ENCODE data around the gene ARL3. TPM values are rescaled to one million over a fixed set of nuclear protein-coding genes. Genes with fewer than 3 reads are reported as not detected.
"Not testable (repeated sequence)": the region's sequence is repeated elsewhere in the genome, so short reads cannot be mapped to it uniquely, and the experiment has no call there.

Gene ARL3
- 1 to 10 TPM; 3.7 to 4.0 TPM for total RNA-seq
- 1 to 10 TPM; 5.8 to 7.3 TPM for polyA plus RNA-seq

GRCh38 chr10:102713814-102714620 is at the start of gene ARL3:
ARL3 (minus strand) TSS chr10:102714397; CDS start chr10:102714275, 122 bp downstream.
- Histone ChIP-seq H3K27ac (ENCODE audit: low read depth, low read length) (peak within 1 kb of the TSS; percentile 94), H3K36me3 (ENCODE audit: insufficient read depth, low read length) (no peaks in the 10 kb centered on the region), H3K4me3 (ENCODE audit: low read length in 2 of 2) (peak within 1 kb of the TSS; percentile 81 to 89), H3K9me3 (ENCODE audit: control insufficient read depth in 1 of 2, low read length in 2 of 2) (no peaks in the 10 kb centered on the region), H3K27me3 (ENCODE audit: insufficient read depth, low read length) (no peaks in the 10 kb centered on the region), H3K4me1 (ENCODE audit: insufficient read depth, low read length) (peaks cover 33% of the 10 kb centered on the region)
- H3K27ac Mint-ChIP-seq: peak within 1 kb of the TSS; percentile 90 to 98 (median 96)
- peaks cover 34 to 67% (median 41%) of the 10 kb centered on the region in 4 donors for H3K4me1 Mint-ChIP-seq
- ChIA-PET CTCF (ENCODE audit: partially characterized antibody) (interaction anchor here (0.8 to 3.6 kb wide), 15 partner anchors 9 to 582 kb away, joined by 3 to 22 read pairs (median 5); partner anchors contain the start of genes ACTR1A, PPRC1, SUFU and TRIM8), POLR2A (ENCODE audit: partially characterized antibody) (interaction anchor here (0.6 to 6.6 kb wide), 20 partner anchors 25 to 659 kb away, joined by 3 to 144 read pairs (median 4); partner anchors contain the start of genes NFKB2, SUFU, TRIM8 and WBP1L)
- H3K9me3 Mint-ChIP-seq: no peaks in the 10 kb centered on the region
- intact Hi-C loops (cut with micrococcal nuclease): loop anchor here (1.0 to 10.0 kb wide), 7 partner anchors 29 to 651 kb away; partner anchors contain the start of genes ACTR1A, NOLC1, TAF5 and WBP1L
- H3K4me3 Mint-ChIP-seq: peak within 1 kb of the TSS; percentile 90 to 98 (median 96)
- peaks cover 6 to 16% of the 10 kb centered on the region in 2 donors for H3K36me3 Mint-ChIP-seq
- H3K27me3 Mint-ChIP-seq: no peaks in the 10 kb centered on the region
- DNase-seq: peak; percentile 89 to 97 (median 92)

- Histone ChIP-seq H3K27me3 (ENCODE audit: insufficient read depth, low read length) (no peaks in the 10 kb centered on the region), H3K36me3 (ENCODE audit: insufficient read depth, low read length) (no peaks in the 10 kb centered on the region), H3K4me1 (ENCODE audit: insufficient read depth, low read length) (peaks cover 19% of the 10 kb centered on the region), H3K9me3 (ENCODE audit: control insufficient read depth in 1 of 2, low read length in 2 of 2) (no peaks in the 10 kb centered on the region), H3K4me3 (ENCODE audit: low read length in 2 of 2) (no peak overlapping the region), H3K27ac (ENCODE audit: low read depth, low read length) (no peak overlapping the region)
- intact Hi-C loops (cut with micrococcal nuclease): no loop called here
- Mint-ChIP-seq H3K9me3 (no peaks in the 10 kb centered on the region), H3K36me3 (peaks cover 26 to 32% of the 10 kb centered on the region in 2 donors), H3K27me3 (no peaks in the 10 kb centered on the region), H3K27ac (peak overlapping the region in 2 of 7 donors; percentile 36 to 66), H3K4me3 (no peak overlapping the region), H3K4me1 (peaks cover 24 to 45% (median 34%) of the 10 kb centered on the region in 4 donors)
- POLR2A ChIA-PET (ENCODE audit: partially characterized antibody): interaction anchor here (0.7 kb wide), 1 partner anchor 259 kb away, joined by 3 read pairs; the partner anchor contains the start of gene SUFU
- CTCF ChIA-PET (ENCODE audit: partially characterized antibody): interaction anchor here (2.8 kb wide), 1 partner anchor 10 kb away, joined by 15 read pairs; no protein-coding TSS in a partner anchor
- DNase-seq: no peak
Measured at GRCh38 chr10:102763037-102763607, 48.9 kb upstream of the ARL3 start.

GRCh38 chr10:102762401-102763015 is 48.3 kb upstream of the ARL3 start:
- Histone ChIP-seq H3K27me3 (ENCODE audit: insufficient read depth, low read length) (no peaks in the 10 kb centered on the region), H3K27ac (ENCODE audit: low read depth, low read length) (no peak overlapping the region), H3K9me3 (ENCODE audit: control insufficient read depth in 1 of 2, low read length in 2 of 2) (no peaks in the 10 kb centered on the region), H3K4me3 (ENCODE audit: low read length in 2 of 2) (no peak overlapping the region), H3K36me3 (ENCODE audit: insufficient read depth, low read length) (no peaks in the 10 kb centered on the region), H3K4me1 (ENCODE audit: insufficient read depth, low read length) (peaks cover 16% of the 10 kb centered on the region)
- no peak for DNase-seq
- Mint-ChIP-seq H3K4me1 (peaks cover 22 to 40% (median 31%) of the 10 kb centered on the region in 4 donors), H3K27me3 (no peaks in the 10 kb centered on the region), H3K4me3 (no peak overlapping the region), H3K27ac (peak overlapping the region in 1 of 7 donors; percentile 66), H3K36me3 (peaks cover 26 to 32% of the 10 kb centered on the region in 2 donors), H3K9me3 (no peaks in the 10 kb centered on the region)
- CTCF ChIA-PET (ENCODE audit: partially characterized antibody): interaction anchor here (2.8 kb wide), 1 partner anchor 9 kb away, joined by 15 read pairs; no protein-coding TSS in a partner anchor
- POLR2A ChIA-PET (ENCODE audit: partially characterized antibody): interaction anchor here (0.7 kb wide), 1 partner anchor 258 kb away, joined by 3 read pairs; the partner anchor contains the start of gene SUFU
- intact Hi-C loops (cut with micrococcal nuclease): no loop called here

- POLR2A ChIA-PET (ENCODE audit: partially characterized antibody): no interaction called here
- intact Hi-C loops (cut with micrococcal nuclease): no loop called here
- DNase-seq: no peak
- H3K36me3 Mint-ChIP-seq: peaks cover 26 to 33% of the 10 kb centered on the region in 2 donors
- no peaks in the 10 kb centered on the region for H3K27me3 Mint-ChIP-seq
- Histone ChIP-seq H3K4me1 (ENCODE audit: insufficient read depth, low read length) (peaks cover 16% of the 10 kb centered on the region), H3K36me3 (ENCODE audit: insufficient read depth, low read length) (no peaks in the 10 kb centered on the region), H3K27me3 (ENCODE audit: insufficient read depth, low read length) (no peaks in the 10 kb centered on the region), H3K27ac (ENCODE audit: low read depth, low read length) (no peak overlapping the region), H3K9me3 (ENCODE audit: control insufficient read depth in 1 of 2, low read length in 2 of 2) (no peaks in the 10 kb centered on the region), H3K4me3 (ENCODE audit: low read length in 2 of 2) (no peak overlapping the region)
- H3K27ac Mint-ChIP-seq: peak overlapping the region in 1 of 7 donors; percentile 8
- CTCF ChIA-PET (ENCODE audit: partially characterized antibody): no interaction called here
- H3K4me3 Mint-ChIP-seq: no peak overlapping the region
- H3K4me1 Mint-ChIP-seq: peaks cover 22 to 39% (median 32%) of the 10 kb centered on the region in 4 donors
- H3K9me3 Mint-ChIP-seq: no peaks in the 10 kb centered on the region
Measured at GRCh38 chr10:102761981-102762380, 47.8 kb upstream of the ARL3 start.

GRCh38 chr10:102759497-102760210 is 45.5 kb upstream of the ARL3 start:
- Histone ChIP-seq H3K27ac (ENCODE audit: low read depth, low read length) (no peak overlapping the region), H3K27me3 (ENCODE audit: insufficient read depth, low read length) (no peaks in the 10 kb centered on the region), H3K4me1 (ENCODE audit: insufficient read depth, low read length) (peaks cover 15% of the 10 kb centered on the region), H3K9me3 (ENCODE audit: control insufficient read depth in 1 of 2, low read length in 2 of 2) (no peaks in the 10 kb centered on the region), H3K4me3 (ENCODE audit: low read length in 2 of 2) (no peak overlapping the region), H3K36me3 (ENCODE audit: insufficient read depth, low read length) (no peaks in the 10 kb centered on the region)
- no peaks in the 10 kb centered on the region for H3K9me3 Mint-ChIP-seq
- DNase-seq: no peak
- intact Hi-C loops (cut with micrococcal nuclease): no loop called here
- peaks cover 23 to 31% of the 10 kb centered on the region in 2 donors for H3K36me3 Mint-ChIP-seq
- no peak overlapping the region for H3K4me3 Mint-ChIP-seq
- ChIA-PET POLR2A (ENCODE audit: partially characterized antibody) (interaction anchor here (0.6 to 1.6 kb wide), 2 partner anchors 16 to 114 kb away, joined by 3 to 4 read pairs; partner anchors contain the start of gene WBP1L), CTCF (ENCODE audit: partially characterized antibody) (interaction anchor here (1.1 to 1.5 kb wide), 2 partner anchors 8 to 45 kb away, joined by 3 to 5 read pairs; partner anchors contain the start of genes ARL3 and SFXN2)
- no peak overlapping the region for H3K27ac Mint-ChIP-seq
- H3K4me1 Mint-ChIP-seq: peaks cover 16 to 43% (median 27%) of the 10 kb centered on the region in 4 donors
- no peaks in the 10 kb centered on the region for H3K27me3 Mint-ChIP-seq

GRCh38 chr10:102758933-102759262 is 44.7 kb upstream of the ARL3 start:
- H3K9me3 Mint-ChIP-seq; H3K4me3 ChIP-seq (ENCODE audit: low read length in 2 of 2); CTCF ChIA-PET (ENCODE audit: partially characterized antibody); H3K27ac ChIP-seq (ENCODE audit: low read depth, low read length); H3K27me3 Mint-ChIP-seq; DNase-seq; intact Hi-C loops (cut with micrococcal nuclease); H3K36me3 ChIP-seq (ENCODE audit: insufficient read depth, low read length); H3K27me3 ChIP-seq (ENCODE audit: insufficient read depth, low read length); H3K9me3 ChIP-seq (ENCODE audit: control insufficient read depth in 1 of 2, low read length in 2 of 2): not testable (repeated sequence)
- H3K36me3 Mint-ChIP-seq: peaks cover 23 to 27% of the 10 kb centered on the region in 2 donors
- H3K4me1 ChIP-seq (ENCODE audit: insufficient read depth, low read length): peaks cover 15% of the 10 kb centered on the region
- H3K27ac Mint-ChIP-seq: peak overlapping the region in 3 of 7 donors; percentile 58 to 78 (median 73)
- H3K4me1 Mint-ChIP-seq: peaks cover 16 to 37% (median 27%) of the 10 kb centered on the region in 4 donors
- POLR2A ChIA-PET (ENCODE audit: partially characterized antibody): interaction anchor here (1.6 kb wide), 1 partner anchor 15 kb away, joined by 4 read pairs; the partner anchor contains the start of gene WBP1L
- H3K4me3 Mint-ChIP-seq: peak overlapping the region in 1 of 8 donors; percentile 29

Measured in CD4-positive, alpha-beta memory T cell (primary cell).